ENCODE results near the gene HILPDA. TPM values are rescaled to one million over a fixed set of nuclear protein-coding genes. Genes with fewer than 3 reads are reported as not detected.
A peak's percentile ranks its signal among the peaks of the same experiment; 100 is the strongest.

The HILPDA gene
- total and polyA plus RNA-seq, 10 of the 15 experiments (the other 5 are each of a cell fraction or from before 2014, with no cell fraction given), result 12.0 to 232 (median 26.4) TPM

GRCh38 chr7:128425850-128426249 is 29.8 kb upstream of the HILPDA start:
- SMC1A ChIA-PET (ENCODE audit: uncharacterized antibody, unreplicated experiment), result interaction anchor here (1.4 to 14.8 kb wide), 13 partner anchors 9 to 246 kb away, joined by 3 to 296 read pairs (median 18); partner anchors contain the start of gene GARIN1A
- FAIRE-seq, result peak; percentile 23
- TF ChIP-seq YY1 (IDR thresholded peaks at IDR 0.05; ENCODE audit: low read depth, low read length) (peak; percentile 65; the same call in 1 of the 2 replicates), RAD21 (IDR thresholded peaks at IDR 0.05; ENCODE audit: insufficient read depth, low read depth, low read length) (peak; percentile 74), MXI1 (IDR thresholded peaks at IDR 0.05; ENCODE audit: low read depth, low read length) (no peak), SMC3 (IDR thresholded peaks at IDR 0.05; ENCODE audit: borderline replicate concordance, low read length) (peak; percentile 60; the same call in 1 of the 2 replicates), CREM (IDR thresholded peaks at IDR 0.05; ENCODE audit: low read depth) (no peak), STAT3 (IDR thresholded peaks at IDR 0.05; ENCODE audit: low read depth, low read length) (no peak), RBBP5 (conservative IDR thresholded peaks at IDR 0.05) (no peak), FOXK2 (IDR thresholded peaks at IDR 0.05) (no peak), ZBTB11 (CRISPR knock-in tag; IDR thresholded peaks at IDR 0.05) (no peak), SMARCA5 (IDR thresholded peaks at IDR 0.05) (no peak), CTCF (IDR thresholded peaks at IDR 0.05 in 2 of 3, conservative IDR thresholded peaks at IDR 0.05 in 1 of 3; ENCODE audit: control insufficient read depth in 2 of 3, extremely low read depth in 1 of 3, insufficient read depth in 1 of 3, low read depth in 3 of 3, low read length in 3 of 3) (peak; percentile 79 to 92 (median 92))
- BruUV-seq (replicated peaks), result no TSS peak
- no peak for DNase-seq (ENCODE audit: low read depth, low spot score)
- RAD21 ChIA-PET (ENCODE audit: unreplicated experiment), result interaction anchor here (0.6 to 10.5 kb wide), 17 partner anchors 9 to 793 kb away, joined by 3 to 216 read pairs (median 8); partner anchors contain the start of genes ATP6V1F, HILPDA and IMPDH1
- no peak overlapping the region for H3K27ac ChIP-seq (ENCODE audit: control insufficient read depth, insufficient read depth)
- no peaks in the 10 kb centered on the region for H4K20me1 ChIP-seq (ENCODE audit: control insufficient read depth, insufficient read depth)
- no peaks in the 10 kb centered on the region for H3K36me3 ChIP-seq (ENCODE audit: control insufficient read depth in 2 of 2, insufficient read depth in 2 of 2, low read length in 1 of 2)
- CTCF ChIA-PET, result interaction anchor here (0.5 to 16.0 kb wide), 26 partner anchors 13 to 666 kb away, joined by 3 to 463 read pairs (median 5); partner anchors contain the start of genes HILPDA, IMPDH1, METTL2B and RBM28
- H3K27me3 ChIP-seq (replicated peaks in 1 of 2; ENCODE audit: control insufficient read depth in 2 of 2, insufficient read depth in 2 of 2, low read length in 1 of 2), result no peaks in the 10 kb centered on the region
- WGBS (ENCODE audit: insufficient coverage, insufficient replicate concordance, low lambda C conversion rate, missing lambda C conversion rate), result 25% methylated on average over 4 of the region's 4 CpGs
- POLR2A ChIA-PET, result interaction anchor here (0.9 to 2.5 kb wide), 3 partner anchors 26 to 36 kb away, joined by 3 to 8 read pairs (median 3); no protein-coding TSS in a partner anchor
- in situ Hi-C loops (cut with MboI) (loop anchor here (5.0 kb wide), 1 partner anchor 36 kb away; no protein-coding TSS in a partner anchor), intact Hi-C loops (cut with micrococcal nuclease; ENCODE audit: unreplicated experiment) (loop anchor here (2.0 to 5.0 kb wide), 2 partner anchors 183 to 456 kb away; no protein-coding TSS in a partner anchor)
- no peak overlapping the region for H3K9ac ChIP-seq (ENCODE audit: control insufficient read depth, insufficient read depth, low read length)
- H3K4me2 ChIP-seq (ENCODE audit: control insufficient read depth, insufficient read depth), result no peak overlapping the region
- H3K4me1 ChIP-seq (ENCODE audit: control insufficient read depth, insufficient read depth, low read length), result peaks cover 5% of the 10 kb centered on the region
- no peaks in the 10 kb centered on the region for H3K79me2 ChIP-seq (ENCODE audit: control insufficient read depth, insufficient read depth, low read length)
- no peak overlapping the region for H2AFZ ChIP-seq (ENCODE audit: control insufficient read depth, low read depth, low read length)
- no peaks in the 10 kb centered on the region for H3K9me3 ChIP-seq (replicated peaks; ENCODE audit: control insufficient read depth, insufficient read depth, low read length)
- peak; percentile 72 for ATAC-seq
- no peak overlapping the region for H3K4me3 ChIP-seq

Measured in GM12878 (cell line).